ENCODE data around the gene RHOG. TPM values are rescaled to one million over a fixed set of nuclear protein-coding genes. Genes with fewer than 3 reads are reported as not detected.

The RHOG gene
- total and polyA plus RNA-seq, 9 of the 15 experiments (the other 6 are each of a cell fraction or from before 2014, with no cell fraction given), result 22.6 to 162 (median 80.3) TPM

GRCh38 chr11:3879967-3880542, 39.3 kb upstream of the RHOG start (continued):
- TF ChIP-seq, protein P1, sequence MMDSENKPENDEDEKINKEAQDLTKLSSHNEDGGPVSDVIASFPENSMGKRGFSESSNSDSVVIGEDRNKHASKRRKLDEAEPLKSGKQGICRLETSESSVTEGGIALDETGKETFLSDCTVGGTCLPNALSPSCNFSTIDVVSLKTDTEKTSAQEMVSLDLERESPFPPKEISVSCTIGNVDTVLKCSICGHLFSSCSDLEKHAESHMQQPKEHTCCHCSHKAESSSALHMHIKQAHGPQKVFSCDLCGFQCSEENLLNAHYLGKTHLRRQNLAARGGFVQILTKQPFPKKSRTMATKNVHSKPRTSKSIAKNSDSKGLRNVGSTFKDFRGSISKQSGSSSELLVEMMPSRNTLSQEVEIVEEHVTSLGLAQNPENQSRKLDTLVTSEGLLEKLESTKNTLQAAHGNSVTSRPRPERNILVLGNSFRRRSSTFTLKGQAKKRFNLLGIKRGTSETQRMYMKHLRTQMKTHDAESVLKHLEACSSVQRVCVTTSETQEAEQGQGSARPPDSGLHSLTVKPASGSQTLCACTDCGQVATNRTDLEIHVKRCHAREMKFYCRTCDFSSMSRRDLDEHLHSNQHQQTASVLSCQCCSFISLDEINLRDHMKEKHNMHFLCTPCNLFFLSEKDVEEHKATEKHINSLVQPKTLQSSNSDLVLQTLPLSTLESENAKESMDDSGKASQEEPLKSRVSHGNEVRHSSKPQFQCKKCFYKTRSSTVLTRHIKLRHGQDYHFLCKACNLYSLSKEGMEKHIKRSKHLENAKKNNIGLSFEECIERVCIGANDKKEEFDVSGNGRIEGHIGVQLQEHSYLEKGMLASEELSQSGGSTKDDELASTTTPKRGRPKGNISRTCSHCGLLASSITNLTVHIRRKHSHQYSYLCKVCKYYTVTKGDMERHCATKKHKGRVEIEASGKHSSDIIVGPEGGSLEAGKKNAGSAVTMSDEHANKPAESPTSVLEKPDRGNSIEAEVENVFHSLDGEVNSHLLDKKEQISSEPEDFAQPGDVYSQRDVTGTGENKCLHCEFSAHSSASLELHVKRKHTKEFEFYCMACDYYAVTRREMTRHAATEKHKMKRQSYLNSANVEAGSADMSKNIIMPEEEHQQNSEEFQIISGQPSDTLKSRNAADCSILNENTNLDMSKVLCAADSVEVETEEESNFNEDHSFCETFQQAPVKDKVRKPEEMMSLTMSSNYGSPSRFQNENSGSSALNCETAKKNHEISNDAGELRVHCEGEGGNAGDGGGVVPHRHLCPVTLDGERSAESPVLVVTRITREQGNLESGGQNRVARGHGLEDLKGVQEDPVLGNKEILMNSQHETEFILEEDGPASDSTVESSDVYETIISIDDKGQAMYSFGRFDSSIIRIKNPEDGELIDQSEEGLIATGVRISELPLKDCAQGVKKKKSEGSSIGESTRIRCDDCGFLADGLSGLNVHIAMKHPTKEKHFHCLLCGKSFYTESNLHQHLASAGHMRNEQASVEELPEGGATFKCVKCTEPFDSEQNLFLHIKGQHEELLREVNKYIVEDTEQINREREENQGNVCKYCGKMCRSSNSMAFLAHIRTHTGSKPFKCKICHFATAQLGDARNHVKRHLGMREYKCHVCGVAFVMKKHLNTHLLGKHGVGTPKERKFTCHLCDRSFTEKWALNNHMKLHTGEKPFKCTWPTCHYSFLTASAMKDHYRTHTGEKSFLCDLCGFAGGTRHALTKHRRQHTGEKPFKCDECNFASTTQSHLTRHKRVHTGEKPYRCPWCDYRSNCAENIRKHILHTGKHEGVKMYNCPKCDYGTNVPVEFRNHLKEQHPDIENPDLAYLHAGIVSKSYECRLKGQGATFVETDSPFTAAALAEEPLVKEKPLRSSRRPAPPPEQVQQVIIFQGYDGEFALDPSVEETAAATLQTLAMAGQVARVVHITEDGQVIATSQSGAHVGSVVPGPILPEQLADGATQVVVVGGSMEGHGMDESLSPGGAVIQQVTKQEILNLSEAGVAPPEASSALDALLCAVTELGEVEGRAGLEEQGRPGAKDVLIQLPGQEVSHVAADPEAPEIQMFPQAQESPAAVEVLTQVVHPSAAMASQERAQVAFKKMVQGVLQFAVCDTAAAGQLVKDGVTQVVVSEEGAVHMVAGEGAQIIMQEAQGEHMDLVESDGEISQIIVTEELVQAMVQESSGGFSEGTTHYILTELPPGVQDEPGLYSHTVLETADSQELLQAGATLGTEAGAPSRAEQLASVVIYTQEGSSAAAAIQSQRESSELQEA (IDR thresholded peaks at IDR 0.05; ENCODE audit: low read depth), result no peak
- TF ChIP-seq CSDE1 (IDR thresholded peaks at IDR 0.05) (no peak), DACH1 (IDR thresholded peaks at IDR 0.05; ENCODE audit: partially characterized antibody) (no peak), POLR2A (conservative IDR thresholded peaks at IDR 0.05) (no peak), DPF2 (IDR thresholded peaks at IDR 0.05) (no peak)
- TF ChIP-seq, protein P2, sequence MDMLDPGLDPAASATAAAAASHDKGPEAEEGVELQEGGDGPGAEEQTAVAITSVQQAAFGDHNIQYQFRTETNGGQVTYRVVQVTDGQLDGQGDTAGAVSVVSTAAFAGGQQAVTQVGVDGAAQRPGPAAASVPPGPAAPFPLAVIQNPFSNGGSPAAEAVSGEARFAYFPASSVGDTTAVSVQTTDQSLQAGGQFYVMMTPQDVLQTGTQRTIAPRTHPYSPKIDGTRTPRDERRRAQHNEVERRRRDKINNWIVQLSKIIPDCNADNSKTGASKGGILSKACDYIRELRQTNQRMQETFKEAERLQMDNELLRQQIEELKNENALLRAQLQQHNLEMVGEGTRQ (CRISPR knock-in tag; IDR thresholded peaks at IDR 0.05), result no peak

Data from K562 (cell line).